ENCODE results near the gene GPD1L. TPM values are rescaled to one million over a fixed set of nuclear protein-coding genes. Genes with fewer than 3 reads are reported as not detected.

The GPD1L gene
- polyA plus RNA-seq, 3 donors from 2014 or later = 9.0 to 22.4 (median 20.8) TPM

DNA sequence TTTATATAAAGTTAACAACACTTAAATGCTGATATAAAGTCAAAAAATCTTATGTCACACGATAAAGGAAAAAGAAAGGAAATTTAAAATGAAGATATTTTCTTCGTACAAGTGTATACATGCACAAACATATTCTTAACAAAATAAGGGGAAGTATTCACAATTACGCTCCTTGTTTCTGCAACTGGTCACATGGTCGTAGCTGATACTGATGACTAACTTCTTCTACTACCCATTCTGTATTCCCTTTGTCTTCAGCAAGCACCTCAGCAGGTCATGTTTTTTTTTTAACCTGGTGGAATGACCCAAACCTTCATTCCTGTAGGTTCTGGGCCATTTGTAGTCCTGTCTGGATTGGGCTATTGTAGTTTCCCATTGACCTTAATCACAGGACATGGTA, 102.0 kb downstream of the GPD1L start:
- Mint-ChIP-seq H3K27ac (no peak overlapping the region), H3K4me3 (no peak overlapping the region), H3K27me3 (ENCODE audit: low read depth in 3 of 3) (peaks cover 2 to 3% (median 3%) of the 10 kb centered on the region in 3 donors), H3K4me1 (no peaks in the 10 kb centered on the region), H3K9me3 (no peaks in the 10 kb centered on the region), H3K36me3 (no peaks in the 10 kb centered on the region)
- no peak for DNase-seq

DNA sequence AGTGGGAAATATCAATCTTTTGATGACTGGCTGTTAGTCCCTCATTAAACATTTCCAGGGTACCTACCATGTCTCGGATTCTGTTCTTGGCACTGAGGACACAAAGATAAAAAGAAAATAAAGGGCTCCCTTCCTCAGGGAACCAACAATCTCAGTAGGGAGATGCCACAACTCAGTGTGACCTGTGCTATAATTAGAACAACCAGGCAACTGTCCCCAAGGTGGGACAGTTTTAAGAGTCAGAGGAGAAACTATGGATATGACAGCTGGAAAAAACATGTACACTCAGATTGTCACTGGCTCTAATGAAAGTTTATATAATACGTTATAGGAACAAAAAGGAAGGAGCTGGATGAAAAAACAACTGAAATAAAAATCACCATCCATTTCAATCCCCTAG, 108.8 kb downstream of the GPD1L start:
- Mint-ChIP-seq H3K4me1 (no peaks in the 10 kb centered on the region), H3K4me3 (no peak overlapping the region), H3K36me3 (peaks cover 0 to 4% (median 2%) of the 10 kb centered on the region in 3 donors), H3K9me3 (peaks cover 0 to 13% (median 2%) of the 10 kb centered on the region in 6 donors), H3K27me3 (ENCODE audit: low read depth in 3 of 3) (peaks cover 1 to 6% (median 3%) of the 10 kb centered on the region in 3 donors), H3K27ac (no peak overlapping the region)
- no peak for DNase-seq

DNA sequence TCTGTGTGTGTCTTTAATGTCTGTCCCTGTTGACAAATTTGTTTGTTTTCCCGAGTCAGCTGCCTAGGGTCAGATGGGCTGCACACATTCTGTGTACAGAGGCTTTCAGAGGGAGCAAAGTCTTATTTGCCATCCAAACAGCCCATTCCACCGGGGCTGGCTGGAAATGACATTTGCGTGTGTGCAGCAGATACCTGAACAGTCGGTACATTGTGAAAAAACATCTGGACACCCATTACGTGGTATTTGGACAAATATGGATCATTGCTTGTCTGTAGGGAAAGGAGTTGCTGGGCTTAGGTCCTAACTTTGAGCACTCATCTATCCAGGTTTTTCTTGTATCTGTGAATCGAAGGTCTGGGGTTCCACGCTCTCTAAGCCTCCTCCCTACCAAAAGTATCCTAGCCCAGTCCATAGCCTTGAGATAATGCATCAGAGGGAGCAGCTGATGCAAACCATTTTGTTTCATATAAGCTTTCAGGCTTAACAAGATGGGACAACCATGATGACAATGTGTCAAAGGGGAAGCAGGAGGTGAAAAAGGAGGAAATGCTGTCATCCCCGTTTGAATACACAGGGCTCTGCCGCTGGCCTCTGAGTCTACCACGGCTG, 109.9 kb downstream of the GPD1L start:
- no peak for DNase-seq
- Mint-ChIP-seq H3K27me3 (ENCODE audit: low read depth in 3 of 3) (peaks cover 1 to 6% (median 3%) of the 10 kb centered on the region in 3 donors), H3K36me3 (peaks cover 0 to 6% (median 4%) of the 10 kb centered on the region in 3 donors), H3K4me1 (no peaks in the 10 kb centered on the region), H3K27ac (no peak overlapping the region), H3K9me3 (peaks cover 0 to 16% (median 4%) of the 10 kb centered on the region in 6 donors), H3K4me3 (no peak overlapping the region)

DNA sequence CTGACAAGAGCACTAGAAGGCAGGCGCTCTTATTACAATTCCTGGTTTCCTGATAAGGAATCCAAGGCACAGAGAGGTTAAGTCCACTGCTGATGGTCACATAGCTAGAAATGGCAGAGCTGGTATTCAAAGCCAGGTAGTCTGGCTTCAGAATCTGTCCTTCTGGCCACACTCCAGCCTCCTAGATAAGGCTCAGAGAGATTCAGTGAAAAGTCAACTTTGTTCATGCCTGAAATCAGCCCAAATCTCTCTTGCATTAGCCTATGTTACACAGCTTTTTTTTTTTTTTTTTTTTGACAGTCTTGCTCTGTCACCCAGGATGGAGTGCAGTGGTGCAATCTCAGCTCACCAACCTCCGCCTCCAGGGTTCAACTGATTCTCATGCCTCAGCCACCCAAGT, 110.9 kb downstream of the GPD1L start:
- Mint-ChIP-seq H3K9me3 (peaks cover 0 to 16% (median 4%) of the 10 kb centered on the region in 6 donors), H3K36me3 (peaks cover 0 to 6% (median 4%) of the 10 kb centered on the region in 3 donors), H3K4me3 (no peak overlapping the region), H3K27me3 (ENCODE audit: low read depth in 3 of 3) (peaks cover 1 to 6% (median 3%) of the 10 kb centered on the region in 3 donors), H3K4me1 (no peaks in the 10 kb centered on the region), H3K27ac (no peak overlapping the region)
- DNase-seq = no peak

Other genes starting within 250 kb of the GPD1L start
- under 1 TPM in 2 of 3 donors, not detected in 1; 0.19 to 0.50 TPM for gene OSBPL10, start 125.4 kb upstream of the GPD1L start, polyA plus RNA-seq
- gene ZNF860, start 124.9 kb upstream of the GPD1L start, polyA plus RNA-seq = not detected
- gene CMTM8, start 132.1 kb downstream of the GPD1L start, polyA plus RNA-seq = 1 to 10 TPM in 2 of 3 donors, not detected in 1; 1.8 to 2.0 TPM

Data from immature natural killer cell (primary cell).